PC-9 (cell line): Measurements from ENCODE around the gene SSBP2. TPM values are rescaled to one million over a fixed set of nuclear protein-coding genes. Genes with fewer than 3 reads are reported as not detected.
"Not testable (repeated sequence)": the region's sequence is repeated elsewhere in the genome, so short reads cannot be mapped to it uniquely, and the experiment has no call there.

Source experiments
- BruUV-seq: library from RNA; stranded (reverse); fragments of 400-500 nt; replicated peaks from 2 replicates; lab custom pipeline; 2021; lab: Mats Ljungman, UMichigan
- CTCF ChIA-PET: fragments of 300-600 bp; sonication (Branson Sonifier 250); formaldehyde crosslinking; loops from one replicate; lab custom pipeline; 2022; ENCODE audit warnings: antibody characterized with exemption; lab: Charles Lee
- POLR2A ChIA-PET: fragments of 300-600 bp; sonication (Branson Sonifier 250); formaldehyde crosslinking; loops from one replicate; lab custom pipeline; 2022; ENCODE audit warnings: antibody characterized with exemption; ENCODE audit not compliant: unreplicated experiment; lab: Charles Lee
- DNase-seq, 2 experiments: peaks; one replicate each; pipeline versions ENCODE4 v3.0.0 to v3.0.0-alpha.2; 2015 to 2022; ENCODE audit warnings: mixed read lengths in 1 of 2
- H2AFZ ChIP-seq: fragments of 200-600 bp; sonication (generic); 2 replicates; pipeline ENCODE4 v1.8.1; 2017; ENCODE audit warnings: antibody characterized with exemption
- H3F3A ChIP-seq: fragments of 200-600 bp; sonication (generic); 2 replicates; pipeline ENCODE4 v1.8.1; 2017; ENCODE audit warnings: antibody characterized with exemption, mild to moderate bottlenecking, low read depth; ENCODE audit not compliant: insufficient read depth
- H3K27ac ChIP-seq: fragments of 200-600 bp; sonication (generic); 2 replicates; pipeline ENCODE4 v1.6.1; 2016; ENCODE audit warnings: mixed run types
- H3K27me3 ChIP-seq: fragments of 200-600 bp; sonication (generic); 2 replicates; pipeline ENCODE4 v1.6.1; 2016; ENCODE audit warnings: low read depth, mixed run types; ENCODE audit not compliant: insufficient read depth
- H3K36me3 ChIP-seq: fragments of 200-600 bp; sonication (generic); 2 replicates; pipeline ENCODE4 v1.6.1; 2016; ENCODE audit warnings: low read depth, mixed run types
- H3K4me1 ChIP-seq: fragments of 200-600 bp; sonication (generic); replicated peaks from 2 replicates; pipeline ENCODE4 v1.6.1; 2016; ENCODE audit warnings: mixed run types; ENCODE audit not compliant: insufficient read depth
- H3K4me2 ChIP-seq: fragments of 200-600 bp; sonication (generic); 2 replicates; pipeline ENCODE4 v1.6.1; 2017; ENCODE audit warnings: mixed run types
- H3K4me3 ChIP-seq: fragments of 200-600 bp; sonication (generic); 2 replicates; pipeline ENCODE4 v1.6.1; 2016; ENCODE audit warnings: mixed run types
- H3K79me2 ChIP-seq: fragments of 200-600 bp; sonication (generic); 2 replicates; pipeline ENCODE4 v1.6.1; 2017; ENCODE audit warnings: low read depth, mixed run types
- H3K9me2 ChIP-seq: fragments of 200-600 bp; sonication (generic); 2 replicates; pipeline ENCODE4 v1.8.1; 2017; ENCODE audit warnings: mild to moderate bottlenecking; ENCODE audit not compliant: insufficient read depth
- H3K9me3 ChIP-seq: fragments of 200-600 bp; sonication (generic); 2 replicates; pipeline ENCODE4 v1.8.1; 2016; ENCODE audit warnings: low read depth; ENCODE audit not compliant: insufficient read depth
- H4K20me1 ChIP-seq: fragments of 200-600 bp; sonication (generic); 2 replicates; pipeline ENCODE4 v1.8.1; 2017; ENCODE audit not compliant: insufficient read depth
- EZH2 ChIP-seq: fragments of 200-600 bp; sonication (generic); IDR thresholded peaks from 2 replicates; pipeline ENCODE4 v1.8.0; 2017; ENCODE audit warnings: antibody characterized with exemption, low read depth
- intact Hi-C: fragments of 100-400 bp; cut with micrococcal nuclease; formaldehyde crosslinking; loops from one replicate; pipeline ENCODE4 v1.10.0; 2022; ENCODE audit not compliant: unreplicated experiment
- total RNA-seq: library from RNA; stranded (reverse); gene quantifications from 2 replicates; pipeline ENCODE4 v1.2.3, GENCODE V29; 2021
- TF ChIP-seq, protein P1 (sequence below): fragments of 200-600 bp; sonication (generic); conservative IDR thresholded peaks from 2 replicates; pipeline ENCODE4 v1.6.1; 2017; ENCODE audit warnings: mixed run types, antibody characterized with exemption, mild to moderate bottlenecking, moderate library complexity

The SSBP2 gene
- total RNA-seq, 1 experiment from 2014 or later = 6.4 TPM

DNA sequence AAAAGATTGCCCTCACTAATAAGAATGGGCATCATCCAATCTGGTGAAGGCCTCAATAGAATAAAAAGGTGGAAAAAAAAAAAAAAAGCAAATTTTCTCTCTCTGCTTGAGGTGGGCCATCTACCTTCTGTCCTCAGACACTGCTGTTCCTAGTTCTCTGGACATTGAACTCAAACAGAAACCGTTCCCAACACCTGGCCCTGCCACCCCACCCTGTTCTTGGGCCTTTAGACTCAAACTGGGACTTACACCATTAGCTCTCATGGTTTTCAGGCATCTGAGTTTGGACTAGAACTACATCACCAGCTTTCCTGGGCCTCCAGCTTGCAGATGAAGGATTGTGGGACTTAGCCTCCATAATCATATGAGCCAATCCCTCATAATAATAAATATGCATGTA, 71.0 kb downstream of the SSBP2 start:
- no peak for DNase-seq
- Histone ChIP-seq H3K27ac (no peak overlapping the region), H3K9me2 (no peaks in the 10 kb centered on the region), H2AFZ (no peak overlapping the region), H3K4me2 (no peak overlapping the region), H4K20me1 (no peaks in the 10 kb centered on the region), H3K27me3 (no peaks in the 10 kb centered on the region), H3K79me2 (no peaks in the 10 kb centered on the region), H3K4me1 (no peaks in the 10 kb centered on the region), H3K9me3 (no peaks in the 10 kb centered on the region), H3F3A (no peaks in the 10 kb centered on the region), H3K36me3 (no peaks in the 10 kb centered on the region), H3K4me3 (no peak overlapping the region)
- intact Hi-C loops = no loop called here
- CTCF ChIA-PET = no interaction called here
- POLR2A ChIA-PET = no interaction called here
- TF ChIP-seq, protein P1, sequence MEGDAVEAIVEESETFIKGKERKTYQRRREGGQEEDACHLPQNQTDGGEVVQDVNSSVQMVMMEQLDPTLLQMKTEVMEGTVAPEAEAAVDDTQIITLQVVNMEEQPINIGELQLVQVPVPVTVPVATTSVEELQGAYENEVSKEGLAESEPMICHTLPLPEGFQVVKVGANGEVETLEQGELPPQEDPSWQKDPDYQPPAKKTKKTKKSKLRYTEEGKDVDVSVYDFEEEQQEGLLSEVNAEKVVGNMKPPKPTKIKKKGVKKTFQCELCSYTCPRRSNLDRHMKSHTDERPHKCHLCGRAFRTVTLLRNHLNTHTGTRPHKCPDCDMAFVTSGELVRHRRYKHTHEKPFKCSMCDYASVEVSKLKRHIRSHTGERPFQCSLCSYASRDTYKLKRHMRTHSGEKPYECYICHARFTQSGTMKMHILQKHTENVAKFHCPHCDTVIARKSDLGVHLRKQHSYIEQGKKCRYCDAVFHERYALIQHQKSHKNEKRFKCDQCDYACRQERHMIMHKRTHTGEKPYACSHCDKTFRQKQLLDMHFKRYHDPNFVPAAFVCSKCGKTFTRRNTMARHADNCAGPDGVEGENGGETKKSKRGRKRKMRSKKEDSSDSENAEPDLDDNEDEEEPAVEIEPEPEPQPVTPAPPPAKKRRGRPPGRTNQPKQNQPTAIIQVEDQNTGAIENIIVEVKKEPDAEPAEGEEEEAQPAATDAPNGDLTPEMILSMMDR = no peak
- no peak for TF ChIP-seq EZH2
- no TSS peak for BruUV-seq

DNA sequence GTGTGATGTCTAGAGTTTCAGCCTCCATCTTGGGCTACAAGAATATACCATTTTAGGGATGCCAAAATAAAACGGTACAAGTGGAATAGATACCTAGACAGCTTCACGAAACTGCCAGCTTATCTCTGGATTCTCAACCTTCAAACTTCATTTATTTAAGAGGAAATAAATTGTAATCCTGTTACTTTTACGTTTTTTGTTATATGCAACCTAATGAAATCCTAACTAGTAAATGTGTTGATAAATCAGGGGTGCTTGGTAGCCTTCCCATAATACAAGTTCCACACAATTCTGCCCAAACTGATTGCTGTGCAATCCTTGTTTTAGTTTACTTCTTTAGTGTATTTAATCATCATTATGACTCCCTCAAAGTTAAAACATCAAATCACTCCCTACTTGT, 75.5 kb downstream of the SSBP2 start:
- Histone ChIP-seq H3K4me3 (no peak overlapping the region), H3K79me2 (no peaks in the 10 kb centered on the region), H3K36me3 (no peaks in the 10 kb centered on the region), H3K27me3 (no peaks in the 10 kb centered on the region), H3K4me2 (no peak overlapping the region), H3K27ac (no peak overlapping the region), H2AFZ (no peak overlapping the region), H3K4me1 (no peaks in the 10 kb centered on the region), H3F3A (no peaks in the 10 kb centered on the region), H3K9me2 (no peaks in the 10 kb centered on the region), H3K9me3 (no peaks in the 10 kb centered on the region), H4K20me1 (peaks cover 4% of the 10 kb centered on the region; the same call in 1 of the 2 replicates)
- intact Hi-C loops = no loop called here
- BruUV-seq = no TSS peak
- CTCF ChIA-PET = no interaction called here
- no peak for TF ChIP-seq EZH2
- TF ChIP-seq, protein P1 = no peak
- DNase-seq = no peak
- POLR2A ChIA-PET = no interaction called here

DNA sequence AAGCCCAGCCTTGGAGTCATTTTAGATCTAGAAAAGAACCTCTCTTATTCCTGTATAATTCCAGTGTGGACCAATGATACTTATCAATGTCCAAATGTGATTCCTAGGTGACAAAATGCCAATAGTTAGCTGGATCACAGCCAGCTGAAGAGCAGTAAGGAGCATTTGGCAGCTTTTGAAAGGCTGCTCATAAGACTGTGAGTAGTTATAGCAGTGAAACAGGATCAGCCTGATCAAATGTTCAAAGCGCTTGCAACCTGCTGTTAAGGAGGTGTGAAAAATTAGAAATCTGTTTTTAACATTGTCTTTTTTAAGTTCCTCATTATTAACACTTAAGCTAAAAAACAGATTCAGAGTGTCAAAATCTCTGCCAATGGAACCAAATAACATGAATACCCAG, 85.1 kb downstream of the SSBP2 start:
- DNase-seq = no peak
- H3K27ac ChIP-seq = no peak overlapping the region
- no peaks in the 10 kb centered on the region for H3K27me3 ChIP-seq
- no peaks in the 10 kb centered on the region for H3K4me1 ChIP-seq
- BruUV-seq = no TSS peak
- CTCF ChIA-PET = no interaction called here
- H3K9me3 ChIP-seq = no peaks in the 10 kb centered on the region
- no peaks in the 10 kb centered on the region for H3K79me2 ChIP-seq
- H3F3A ChIP-seq = peaks cover 4% of the 10 kb centered on the region; the same call in 1 of the 2 replicates
- H3K9me2 ChIP-seq = peaks cover 4% of the 10 kb centered on the region
- H3K4me3 ChIP-seq = no peak overlapping the region
- H3K4me2 ChIP-seq = no peak overlapping the region
- intact Hi-C loops = no loop called here
- POLR2A ChIA-PET = no interaction called here
- TF ChIP-seq, protein P1 = no peak
- TF ChIP-seq EZH2 = no peak
- no peak overlapping the region for H2AFZ ChIP-seq
- H4K20me1 ChIP-seq = no peaks in the 10 kb centered on the region
- no peaks in the 10 kb centered on the region for H3K36me3 ChIP-seq

DNA sequence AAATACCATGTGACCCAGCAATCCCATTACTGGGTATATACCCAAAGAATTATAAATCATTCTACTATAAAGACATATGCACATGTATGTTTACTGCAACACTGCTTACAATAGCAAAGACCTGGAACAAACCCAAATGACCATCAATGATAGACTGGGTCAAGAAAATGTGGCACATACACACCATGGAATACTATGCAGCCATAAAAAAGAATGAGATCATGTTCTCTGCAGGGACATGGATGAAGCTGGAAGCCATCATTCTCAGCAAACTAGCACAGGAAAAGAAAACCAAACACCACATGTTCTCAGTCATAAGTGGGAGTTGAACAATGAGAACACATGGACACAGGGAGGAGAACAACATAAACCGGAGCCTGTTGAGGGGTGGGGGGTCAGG, 90.3 kb downstream of the SSBP2 start:
- H3K27ac ChIP-seq, DNase-seq, H3K79me2 ChIP-seq, H3K9me2 ChIP-seq, CTCF ChIA-PET, POLR2A ChIA-PET, BruUV-seq, H4K20me1 ChIP-seq, intact Hi-C loops, H3K27me3 ChIP-seq, H3K9me3 ChIP-seq, H3K4me2 ChIP-seq, H3K4me3 ChIP-seq, H3K36me3 ChIP-seq, H3F3A ChIP-seq, H2AFZ ChIP-seq: not testable (repeated sequence)
- H3K4me1 ChIP-seq = peaks cover 10% of the 10 kb centered on the region
